Lower lobe of right lung (tissue), 2 donors: Measurements from ENCODE around the gene TMC8. TPM values are rescaled to one million over a fixed set of nuclear protein-coding genes. Genes with fewer than 3 reads are reported as not detected.

Source experiments
- ATAC-seq, 2 donors: fragments of 200-7000 bp; cut with Tn5 transposase; one replicate each; pipeline ENCODE4 v1.9.1; 2020 to 2022; ENCODE audit warnings: mild to moderate bottlenecking in 2 of 2, moderate library complexity in 2 of 2
- DNase-seq: peaks from one replicate; pipeline ENCODE4 v3.0.0-alpha.2; 2020
- H3K27ac ChIP-seq: fragments of 200-600 bp; one replicate; pipeline ENCODE4 v1.8.0; 2022
- H3K27me3 ChIP-seq: fragments of 200-600 bp; one replicate; pipeline ENCODE4 v1.8.0; 2022; ENCODE audit warnings: low read depth
- H3K36me3 ChIP-seq: fragments of 200-600 bp; one replicate; pipeline ENCODE4 v1.8.0; 2022; ENCODE audit warnings: mild to moderate bottlenecking
- H3K4me1 ChIP-seq: fragments of 200-600 bp; one replicate; pipeline ENCODE4 v1.8.0; 2022
- H3K4me3 ChIP-seq: fragments of 200-600 bp; one replicate; pipeline ENCODE4 v1.8.0; 2022; ENCODE audit warnings: mild to moderate bottlenecking
- H3K9me3 ChIP-seq: fragments of 200-600 bp; one replicate; pipeline ENCODE4 v1.8.0; 2022
- intact Hi-C: fragments of 100-400 bp; cut with DNase I; formaldehyde crosslinking; loops from one replicate; pipeline ENCODE4 v1.11.0; 2022
- total RNA-seq: library from RNA; stranded (reverse); fragmentation: NEBNext Ultra II Directional; extraction: Animal tissue kit (Norgen Biotek cat#: 25700); gene quantifications from one replicate; pipeline ENCODE4 v1.2.1, GENCODE V29; 2021
- TF ChIP-seq, protein P1 (sequence below): fragments of 200-600 bp; IDR thresholded peaks from one replicate; pipeline ENCODE4 v1.8.0; 2022; ENCODE audit warnings: antibody characterized with exemption, mild to moderate bottlenecking
- donor health status: DM: no; HTN: yes; CAD: no; lungs with severe emphysema.

Gene TMC8
- total RNA-seq, 1 donor from 2014 or later, result 33.8 TPM

DNA sequence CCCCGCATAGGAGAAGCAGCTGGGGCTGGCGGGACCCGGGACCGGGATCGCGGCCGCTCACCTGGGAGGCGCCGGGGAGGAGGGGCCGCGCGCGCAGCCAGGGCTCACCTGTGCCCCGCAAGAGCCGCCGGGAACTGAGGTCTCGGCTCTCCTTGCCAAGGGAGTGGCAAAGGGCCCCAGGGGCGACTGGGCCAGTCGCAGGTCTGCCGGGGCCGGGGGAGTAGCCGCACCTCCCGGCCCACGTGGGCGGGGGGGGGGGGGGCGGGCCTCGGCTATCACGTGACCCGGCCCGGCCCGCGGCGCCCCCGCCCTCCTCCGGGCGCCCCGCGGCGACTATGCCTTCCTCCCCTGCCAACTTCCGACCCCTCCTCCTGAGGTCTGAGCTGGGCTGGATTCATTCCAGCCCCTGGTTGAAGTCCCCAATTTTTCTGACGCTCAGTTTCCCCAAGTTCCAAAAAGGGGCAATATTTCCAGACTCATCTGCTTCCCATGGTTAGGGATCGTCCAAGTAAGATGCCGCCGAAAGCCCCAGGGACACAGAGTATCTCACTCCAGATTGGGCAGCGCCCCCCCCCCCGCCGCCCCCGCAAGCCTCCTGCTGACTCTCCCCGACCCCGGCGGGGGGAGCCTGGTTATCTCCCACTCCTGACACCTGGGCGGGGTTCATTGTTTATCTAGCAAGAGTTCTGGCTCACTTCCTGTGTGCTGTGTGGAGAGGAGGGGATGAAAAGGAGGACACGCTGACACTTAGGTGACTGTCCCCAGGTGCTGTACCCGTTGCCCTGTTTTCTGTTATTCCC, 1.8 kb upstream of the TMC8 start, which contains the start of gene TMC6:
TSS of gene TMC6 (minus strand) at position 205 of the 800 bp plus-strand sequence. CDS start 1,923 bp downstream, outside the sequence.
- peak; percentile 79 to 81 for ATAC-seq
- H3K36me3 ChIP-seq, result peaks cover 30% of the 10 kb centered on the region
- peak within 1 kb of the TSS; percentile 94 for H3K4me3 ChIP-seq
- intact Hi-C loops, result loop anchor here (10.0 kb wide), 1 partner anchor 46 kb away; no protein-coding TSS in a partner anchor
- H3K27me3 ChIP-seq, result no peaks in the 10 kb centered on the region
- peak within 1 kb of the TSS; percentile 91 for H3K27ac ChIP-seq
- no peaks in the 10 kb centered on the region for H3K9me3 ChIP-seq
- peak; percentile 85 for DNase-seq
- TF ChIP-seq, protein P1, sequence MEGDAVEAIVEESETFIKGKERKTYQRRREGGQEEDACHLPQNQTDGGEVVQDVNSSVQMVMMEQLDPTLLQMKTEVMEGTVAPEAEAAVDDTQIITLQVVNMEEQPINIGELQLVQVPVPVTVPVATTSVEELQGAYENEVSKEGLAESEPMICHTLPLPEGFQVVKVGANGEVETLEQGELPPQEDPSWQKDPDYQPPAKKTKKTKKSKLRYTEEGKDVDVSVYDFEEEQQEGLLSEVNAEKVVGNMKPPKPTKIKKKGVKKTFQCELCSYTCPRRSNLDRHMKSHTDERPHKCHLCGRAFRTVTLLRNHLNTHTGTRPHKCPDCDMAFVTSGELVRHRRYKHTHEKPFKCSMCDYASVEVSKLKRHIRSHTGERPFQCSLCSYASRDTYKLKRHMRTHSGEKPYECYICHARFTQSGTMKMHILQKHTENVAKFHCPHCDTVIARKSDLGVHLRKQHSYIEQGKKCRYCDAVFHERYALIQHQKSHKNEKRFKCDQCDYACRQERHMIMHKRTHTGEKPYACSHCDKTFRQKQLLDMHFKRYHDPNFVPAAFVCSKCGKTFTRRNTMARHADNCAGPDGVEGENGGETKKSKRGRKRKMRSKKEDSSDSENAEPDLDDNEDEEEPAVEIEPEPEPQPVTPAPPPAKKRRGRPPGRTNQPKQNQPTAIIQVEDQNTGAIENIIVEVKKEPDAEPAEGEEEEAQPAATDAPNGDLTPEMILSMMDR, result no peak
- H3K4me1 ChIP-seq, result peaks cover 88% of the 10 kb centered on the region

DNA sequence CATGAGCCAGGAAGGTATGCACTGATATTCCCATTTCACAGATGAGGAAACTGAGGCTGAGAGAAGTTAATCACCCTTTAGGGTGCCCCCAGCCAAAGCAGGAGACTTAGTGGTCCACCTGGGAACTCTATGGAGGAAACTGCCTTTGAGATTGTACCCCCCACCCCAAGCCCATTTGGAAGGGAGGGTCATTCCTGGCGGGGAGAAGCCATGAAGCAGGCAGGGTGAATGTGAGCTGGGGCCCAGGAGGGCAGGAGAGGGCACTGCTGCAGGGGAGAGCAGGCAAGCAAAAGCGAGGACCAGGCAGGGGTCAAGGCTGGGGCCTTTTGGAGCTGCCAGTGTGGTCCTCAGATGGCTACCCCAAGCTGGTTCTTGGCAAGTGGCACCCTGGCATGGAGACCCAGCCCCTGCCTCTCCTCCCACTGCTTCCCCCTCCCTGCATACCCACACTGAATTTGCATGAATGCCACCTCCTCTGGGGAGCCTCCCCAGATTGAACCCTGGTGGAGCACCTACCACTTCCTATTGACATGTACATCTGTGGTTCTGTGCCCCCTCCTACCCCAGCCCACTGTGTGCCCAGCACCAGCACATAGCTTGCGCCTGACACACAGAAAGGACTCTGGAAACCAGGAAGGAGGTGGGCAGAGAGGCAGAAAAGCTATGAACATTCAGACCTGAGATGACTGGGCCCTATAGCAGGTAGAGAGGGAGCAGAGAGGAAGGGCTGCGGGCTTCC, 1.1 kb upstream of the TMC8 start:
- H3K27ac ChIP-seq, result peak overlapping the region; percentile 91
- peaks cover 25% of the 10 kb centered on the region for H3K36me3 ChIP-seq
- intact Hi-C loops, result loop anchor here (10.0 kb wide), 1 partner anchor 45 kb away; no protein-coding TSS in a partner anchor
- TF ChIP-seq, protein P1, result no peak
- no peaks in the 10 kb centered on the region for H3K9me3 ChIP-seq
- ATAC-seq, result no peak
- H3K27me3 ChIP-seq, result no peaks in the 10 kb centered on the region
- H3K4me3 ChIP-seq, result peak overlapping the region; percentile 94
- DNase-seq, result no peak
- H3K4me1 ChIP-seq, result peaks cover 94% of the 10 kb centered on the region

DNA sequence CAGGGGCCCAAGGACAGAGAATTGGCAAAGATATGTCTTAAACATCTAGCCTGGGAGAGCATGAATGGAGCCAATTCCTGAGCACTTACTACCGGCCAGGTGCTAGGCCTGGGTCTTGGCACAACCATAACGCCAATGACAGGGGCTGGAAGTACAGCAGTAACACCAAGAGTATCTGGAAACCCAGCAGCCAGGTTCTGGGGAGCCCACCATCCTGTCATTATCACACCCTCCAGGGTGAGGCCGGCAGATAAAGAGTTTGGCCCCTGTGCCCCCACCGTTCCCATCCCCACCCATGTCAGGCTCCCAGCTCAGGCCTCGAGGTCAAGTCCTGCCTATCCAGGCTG, 508 bp upstream of the TMC8 start:
- intact Hi-C loops, result no loop called here
- no peak for DNase-seq
- TF ChIP-seq, protein P1, result no peak
- no peak for ATAC-seq
- peak overlapping the region; percentile 91 for H3K27ac ChIP-seq
- peaks cover 88% of the 10 kb centered on the region for H3K4me1 ChIP-seq
- peak overlapping the region; percentile 94 for H3K4me3 ChIP-seq
- no peaks in the 10 kb centered on the region for H3K27me3 ChIP-seq
- peaks cover 25% of the 10 kb centered on the region for H3K36me3 ChIP-seq
- no peaks in the 10 kb centered on the region for H3K9me3 ChIP-seq

DNA sequence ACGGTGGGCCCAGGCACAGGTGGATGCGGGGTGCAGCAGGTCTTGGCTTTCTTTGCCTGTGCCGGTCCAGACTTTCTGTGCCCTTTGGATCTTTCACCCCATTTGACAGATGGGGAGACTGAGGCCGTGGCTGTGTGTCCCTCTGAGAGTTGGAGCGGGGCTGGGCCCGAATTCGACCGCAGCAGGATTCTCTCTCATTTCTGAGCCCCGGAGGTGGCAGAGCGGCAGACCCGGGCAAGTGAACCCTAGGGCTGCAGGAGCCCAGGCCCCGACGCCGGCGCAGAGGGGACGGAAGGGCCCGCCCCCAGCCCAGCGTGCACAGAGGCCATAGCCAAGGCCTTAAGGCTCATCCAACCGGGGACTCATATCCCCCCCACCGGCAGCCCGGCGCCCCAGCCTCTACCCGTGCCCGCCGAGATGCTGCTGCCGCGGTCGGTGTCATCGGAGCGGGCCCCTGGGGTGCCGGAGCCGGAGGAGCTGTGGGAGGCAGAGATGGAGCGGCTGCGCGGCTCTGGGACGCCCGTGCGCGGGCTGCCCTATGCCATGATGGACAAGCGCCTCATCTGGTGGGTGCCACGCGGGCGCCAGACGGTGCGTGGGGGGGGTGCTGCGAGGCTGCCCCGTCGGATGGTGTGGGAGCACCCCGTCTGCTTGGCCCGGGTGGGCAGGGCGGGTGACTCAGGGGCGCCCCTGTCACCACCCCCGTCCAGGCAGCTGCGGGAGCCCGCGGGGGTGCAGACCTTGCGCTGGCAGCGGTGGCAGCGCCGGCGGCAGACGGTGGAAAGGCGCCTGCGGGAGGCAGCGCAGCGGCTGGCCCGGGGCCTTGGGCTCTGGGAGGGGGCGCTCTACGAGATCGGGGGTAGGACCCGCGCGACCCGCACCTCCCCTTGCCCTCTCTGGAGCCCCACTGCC, 857 bp downstream of the TMC8 start:
- peak overlapping the region; percentile 94 for H3K4me3 ChIP-seq
- no peaks in the 10 kb centered on the region for H3K27me3 ChIP-seq
- peaks cover 75% of the 10 kb centered on the region for H3K4me1 ChIP-seq
- no peaks in the 10 kb centered on the region for H3K9me3 ChIP-seq
- TF ChIP-seq, protein P1, result no peak
- no peak for DNase-seq
- peak; percentile 2 for ATAC-seq
- peak overlapping the region; percentile 91 for H3K27ac ChIP-seq
- intact Hi-C loops, result no loop called here
- peaks cover 17% of the 10 kb centered on the region for H3K36me3 ChIP-seq
